Cardiac atrium fibroblast (primary cell): ENCODE data around the gene ADCY6. TPM values are rescaled to one million over a fixed set of nuclear protein-coding genes. Genes with fewer than 3 reads are reported as not detected.

Source experiments
- total RNA-seq: library from RNA; depleted of rRNA; stranded (reverse); fragments of >200 nt; gene quantifications from 2 replicates; pipeline ENCODE4 v1.2.3, GENCODE V29; 2015

Gene ADCY6
- 17.5 and 37.4 TPM in 2 replicates for total RNA-seq

DNA sequence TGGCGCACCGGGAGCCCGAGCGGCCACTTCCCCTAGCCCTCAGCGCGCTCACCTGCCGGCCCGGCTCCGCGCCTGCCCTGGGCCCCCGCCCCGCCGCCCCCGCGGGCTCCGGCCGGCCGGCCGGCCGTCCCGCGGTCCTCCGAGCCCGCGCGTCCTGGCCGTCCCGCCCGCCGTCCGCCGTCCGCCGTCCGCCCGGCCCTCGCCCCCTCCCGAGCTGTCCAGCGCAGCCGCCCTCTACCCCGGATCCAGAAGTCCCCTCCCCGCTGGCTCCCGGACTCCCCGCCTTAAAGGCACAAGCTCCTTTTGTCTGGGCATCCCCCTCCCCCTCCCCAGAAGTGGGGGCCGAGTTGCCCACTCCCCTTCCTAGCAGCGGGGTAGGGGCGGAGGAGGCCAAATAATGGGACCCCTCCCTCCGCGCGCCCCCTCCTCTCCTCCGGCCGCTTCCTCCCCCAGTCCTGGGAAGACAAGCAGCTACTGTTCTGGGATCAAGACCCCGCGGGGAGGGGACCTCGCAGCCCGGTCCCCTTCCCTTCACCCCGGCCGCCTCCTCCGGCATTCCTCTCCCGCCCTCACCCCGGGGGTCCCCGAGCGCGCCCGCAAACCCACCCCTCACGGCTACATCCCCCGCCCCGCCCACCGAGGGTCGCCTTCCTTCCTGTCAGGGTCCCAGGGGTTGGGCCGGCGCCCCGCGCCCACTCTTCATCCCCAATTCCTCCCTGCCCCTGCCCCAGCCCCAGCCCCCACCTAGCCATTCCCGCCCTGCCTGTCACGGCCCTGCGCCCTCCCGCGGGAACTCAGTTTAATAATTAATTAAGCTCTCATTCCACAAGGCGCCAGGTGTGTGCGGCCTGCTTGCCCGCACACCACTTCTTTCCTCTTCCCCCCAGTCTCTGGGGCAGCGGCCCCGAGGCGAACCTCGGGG is at the start of gene ADCY6:
ADCY6 (minus strand) TSS at position 236 of the 922 bp plus-strand sequence. CDS start 5,655 bp downstream, outside the sequence.

DNA sequence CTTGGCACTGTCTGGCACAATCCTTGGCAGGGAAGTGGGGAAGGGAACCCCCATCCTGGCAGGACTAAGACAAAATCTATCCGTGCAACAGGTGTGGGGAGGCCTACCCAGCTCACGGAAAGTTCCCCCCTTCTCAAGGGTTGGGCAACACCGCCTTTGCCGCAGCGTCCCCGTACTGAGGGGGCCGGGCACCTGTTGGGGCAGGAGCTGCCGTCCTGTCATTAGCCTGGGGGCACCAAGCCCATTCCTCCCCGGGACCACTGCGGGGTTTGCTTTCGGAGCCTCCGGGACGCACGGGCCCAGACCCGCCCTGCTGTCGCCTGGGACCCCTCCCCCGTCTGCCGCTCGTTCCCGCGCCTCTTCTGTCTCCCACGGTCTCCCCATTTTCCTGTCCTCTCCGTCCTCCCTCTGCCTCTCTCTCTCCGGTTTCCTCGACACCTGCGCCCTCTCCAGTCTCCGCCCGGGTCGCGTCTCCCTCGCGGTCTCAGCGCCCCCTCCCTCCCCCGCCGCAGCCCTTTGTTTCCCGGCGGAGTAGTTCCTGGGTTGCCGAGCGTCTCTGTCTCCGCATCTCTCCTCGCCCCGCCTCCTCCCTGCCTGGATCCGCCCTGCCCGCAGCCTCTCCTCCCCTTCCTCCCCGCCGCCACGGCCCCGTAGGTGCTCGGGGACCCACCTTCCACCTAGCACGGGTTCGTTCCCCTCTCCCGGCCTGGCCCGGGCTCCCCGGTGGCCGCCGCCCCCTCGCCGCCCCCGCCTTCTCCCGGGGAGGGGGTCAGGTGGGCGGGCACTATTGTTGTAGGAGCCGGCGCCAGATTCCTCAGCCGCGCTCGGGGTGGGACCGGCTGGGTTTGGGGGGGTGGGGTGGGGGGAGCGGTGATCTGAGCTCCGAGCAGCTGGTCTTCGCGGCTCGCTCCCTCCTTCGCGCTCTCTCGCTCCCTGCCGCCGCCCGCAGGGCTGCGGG is 29.3 kb upstream of the ADCY6 start, which contains the start of gene CACNB3:
CACNB3 (plus strand) TSS at position 624 of the 958 bp plus-strand sequence. CDS start 434 bp downstream, outside the sequence.

DNA sequence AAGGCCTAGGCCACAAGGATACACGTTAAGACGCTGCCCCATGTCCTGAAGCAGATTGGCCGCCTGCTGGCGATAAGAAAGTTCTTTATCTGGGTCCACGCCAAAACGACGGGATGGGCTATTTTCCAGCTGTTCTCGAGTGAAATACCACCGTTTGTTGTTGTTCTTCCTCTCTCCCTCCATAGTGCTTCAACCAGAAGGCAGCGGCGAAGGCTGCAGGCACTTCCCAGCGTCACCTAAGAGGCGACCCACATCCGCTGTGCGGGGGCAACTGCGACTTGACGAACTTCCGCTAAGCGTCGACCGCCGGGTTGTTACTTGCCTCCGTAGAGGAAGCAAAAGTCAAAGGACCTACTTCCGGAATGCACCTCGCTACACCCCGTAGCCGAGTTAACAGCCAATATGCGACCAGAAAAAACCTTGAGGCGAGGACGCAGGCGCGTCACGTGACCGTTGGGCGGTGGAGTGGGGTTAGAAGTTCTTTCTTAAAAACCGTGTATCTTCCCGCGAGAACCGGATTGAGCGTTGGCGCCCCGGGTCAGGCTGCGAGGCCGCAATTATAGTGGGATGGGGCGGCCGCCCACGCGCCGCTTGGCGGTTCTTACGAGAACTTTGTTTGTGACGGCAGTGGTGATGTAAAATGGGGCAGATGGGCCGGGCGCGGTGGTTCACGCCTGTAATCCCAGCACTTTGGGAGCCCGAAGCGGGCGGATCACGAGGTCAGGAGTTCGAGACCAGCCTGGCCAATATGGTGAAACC is 72.2 kb downstream of the ADCY6 start, which contains the start of gene CCNT1:
CCNT1 (minus strand) TSS at position 215 of the 759 bp plus-strand sequence; CDS start at position 183, 32 bp downstream.

Other genes starting within 250 kb of the ADCY6 start
- not detected in 2 replicates for gene LALBA, start 219.0 kb downstream of the ADCY6 start, total RNA-seq
- gene KANSL2, start 106.9 kb downstream of the ADCY6 start, total RNA-seq: 19.9 and 52.3 TPM in 2 replicates
- 14.1 and 19.1 TPM in 2 replicates for gene CCNT1, start 72.4 kb downstream of the ADCY6 start, total RNA-seq
- gene CACNB3, start 29.4 kb upstream of the ADCY6 start, total RNA-seq: 11.7 and 27.3 TPM in 2 replicates
- 39.7 and 41.5 TPM in 2 replicates for gene DDX23, start 63.1 kb upstream of the ADCY6 start, total RNA-seq
- gene RND1, start 76.8 kb upstream of the ADCY6 start, total RNA-seq: 0.18 TPM in 1 of 2 replicates, not detected in the other
- 57.0 and 72.1 TPM in 2 replicates for gene FKBP11, start 136.4 kb upstream of the ADCY6 start, total RNA-seq
- gene ARF3, start 168.4 kb upstream of the ADCY6 start, total RNA-seq: 72.0 and 83.8 TPM in 2 replicates
- 0.18 TPM in 1 of 2 replicates, not detected in the other for gene WNT10B, start 182.6 kb upstream of the ADCY6 start, total RNA-seq
- gene WNT1, start 189.2 kb upstream of the ADCY6 start, total RNA-seq: not detected in 2 replicates
- gene DDN, start 210.3 kb upstream of the ADCY6 start, total RNA-seq: 0.32 TPM in 1 of 2 replicates, not detected in the other
- 56.9 and 62.5 TPM in 2 replicates for gene PRKAG1, start 229.7 kb upstream of the ADCY6 start, total RNA-seq